NB4 (cell line): ENCODE measurements around the gene LRRC17.

Experiments
- DNase-seq: peaks from one replicate; pipeline ENCODE4 v3.0.0; 2010; ENCODE audit warnings: low read depth
- H3K4me3 ChIP-seq: one replicate; pipeline ENCODE4 v1.5.1; 2011; ENCODE audit warnings: mild to moderate bottlenecking, low read depth, low read length, moderate library complexity
- MYC ChIP-seq: IDR thresholded peaks from 2 replicates; pipeline ENCODE4 v1.6.1; 2011; ENCODE audit warnings: low read depth, low read length
- POLR2A ChIP-seq: IDR thresholded peaks from 2 replicates; pipeline ENCODE4 v1.6.1; 2011; ENCODE audit warnings: mild to moderate bottlenecking; ENCODE audit not compliant: insufficient read length; ENCODE audit errors: extremely low read depth
- TF ChIP-seq, protein P1 (sequence below): IDR thresholded peaks from 2 replicates; pipeline ENCODE4 v1.6.1; 2011; ENCODE audit warnings: low read depth, low read length
- TF ChIP-seq, protein P2 (sequence below): IDR thresholded peaks from one replicate; pipeline ENCODE4 v1.5.1; 2012; ENCODE audit warnings: low read depth, low read length

Gene LRRC17

DNA sequence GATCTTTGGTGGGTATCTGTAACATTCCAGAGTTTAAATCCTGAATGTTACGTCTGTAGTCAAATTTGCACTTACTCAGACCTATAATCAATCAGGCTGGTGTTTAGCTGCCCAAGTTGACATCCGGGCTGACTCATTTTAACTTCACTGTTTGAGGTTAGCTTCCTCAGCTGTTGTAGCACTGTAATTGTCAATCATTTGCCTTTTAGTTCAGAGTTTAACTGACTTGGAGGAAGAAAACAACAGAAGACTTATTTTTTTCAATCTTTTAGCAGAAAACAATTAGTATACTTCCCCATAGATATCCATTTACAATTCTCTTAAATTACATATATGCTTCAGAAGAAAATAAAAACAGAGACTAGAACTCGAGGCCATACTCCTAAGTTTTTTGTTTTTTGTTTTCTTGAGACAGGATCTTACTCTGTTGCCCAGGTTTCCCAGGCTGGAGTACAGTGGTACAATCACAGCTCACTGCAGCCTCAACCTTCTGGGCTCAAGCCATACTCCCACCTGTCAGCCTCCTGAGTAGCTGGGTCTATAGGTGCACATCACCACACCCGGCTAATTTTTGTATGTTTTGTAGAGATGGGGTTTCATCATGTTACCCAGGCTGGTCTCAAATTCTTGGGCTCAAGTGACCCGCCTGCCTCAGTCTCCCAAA lies 38.5 kb upstream of the LRRC17 start:
- DNase-seq: peak; percentile 71
- TF ChIP-seq POLR2A (no peak), MYC (no peak)
- TF ChIP-seq, protein P1, sequence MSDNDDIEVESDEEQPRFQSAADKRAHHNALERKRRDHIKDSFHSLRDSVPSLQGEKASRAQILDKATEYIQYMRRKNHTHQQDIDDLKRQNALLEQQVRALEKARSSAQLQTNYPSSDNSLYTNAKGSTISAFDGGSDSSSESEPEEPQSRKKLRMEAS: no peak
- TF ChIP-seq, protein P2, sequence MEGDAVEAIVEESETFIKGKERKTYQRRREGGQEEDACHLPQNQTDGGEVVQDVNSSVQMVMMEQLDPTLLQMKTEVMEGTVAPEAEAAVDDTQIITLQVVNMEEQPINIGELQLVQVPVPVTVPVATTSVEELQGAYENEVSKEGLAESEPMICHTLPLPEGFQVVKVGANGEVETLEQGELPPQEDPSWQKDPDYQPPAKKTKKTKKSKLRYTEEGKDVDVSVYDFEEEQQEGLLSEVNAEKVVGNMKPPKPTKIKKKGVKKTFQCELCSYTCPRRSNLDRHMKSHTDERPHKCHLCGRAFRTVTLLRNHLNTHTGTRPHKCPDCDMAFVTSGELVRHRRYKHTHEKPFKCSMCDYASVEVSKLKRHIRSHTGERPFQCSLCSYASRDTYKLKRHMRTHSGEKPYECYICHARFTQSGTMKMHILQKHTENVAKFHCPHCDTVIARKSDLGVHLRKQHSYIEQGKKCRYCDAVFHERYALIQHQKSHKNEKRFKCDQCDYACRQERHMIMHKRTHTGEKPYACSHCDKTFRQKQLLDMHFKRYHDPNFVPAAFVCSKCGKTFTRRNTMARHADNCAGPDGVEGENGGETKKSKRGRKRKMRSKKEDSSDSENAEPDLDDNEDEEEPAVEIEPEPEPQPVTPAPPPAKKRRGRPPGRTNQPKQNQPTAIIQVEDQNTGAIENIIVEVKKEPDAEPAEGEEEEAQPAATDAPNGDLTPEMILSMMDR: no peak
- H3K4me3 ChIP-seq: no peak overlapping the region

DNA sequence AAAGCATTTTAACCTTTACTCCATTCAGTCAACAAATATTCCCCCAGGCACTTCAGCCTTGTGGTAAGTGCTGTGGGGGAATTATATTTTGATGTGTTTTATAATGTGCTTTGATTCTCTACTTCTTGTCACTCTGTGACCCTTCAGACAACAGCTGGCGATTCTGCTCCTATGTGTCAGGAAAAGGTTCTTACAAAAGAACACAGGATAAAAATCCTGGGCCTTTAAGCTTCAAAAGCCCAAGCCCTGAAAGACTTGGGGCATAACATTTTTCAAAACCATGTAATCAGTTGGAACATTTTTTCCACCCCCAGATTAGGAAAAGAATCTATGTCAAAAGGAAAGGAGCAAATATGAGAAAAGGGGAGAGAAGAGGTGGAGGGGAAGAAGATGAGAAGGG lies 37.8 kb upstream of the LRRC17 start:
- TF ChIP-seq, protein P2: no peak
- TF ChIP-seq, protein P1: no peak
- TF ChIP-seq MYC (no peak), POLR2A (no peak)
- no peak overlapping the region for H3K4me3 ChIP-seq
- no peak for DNase-seq

DNA sequence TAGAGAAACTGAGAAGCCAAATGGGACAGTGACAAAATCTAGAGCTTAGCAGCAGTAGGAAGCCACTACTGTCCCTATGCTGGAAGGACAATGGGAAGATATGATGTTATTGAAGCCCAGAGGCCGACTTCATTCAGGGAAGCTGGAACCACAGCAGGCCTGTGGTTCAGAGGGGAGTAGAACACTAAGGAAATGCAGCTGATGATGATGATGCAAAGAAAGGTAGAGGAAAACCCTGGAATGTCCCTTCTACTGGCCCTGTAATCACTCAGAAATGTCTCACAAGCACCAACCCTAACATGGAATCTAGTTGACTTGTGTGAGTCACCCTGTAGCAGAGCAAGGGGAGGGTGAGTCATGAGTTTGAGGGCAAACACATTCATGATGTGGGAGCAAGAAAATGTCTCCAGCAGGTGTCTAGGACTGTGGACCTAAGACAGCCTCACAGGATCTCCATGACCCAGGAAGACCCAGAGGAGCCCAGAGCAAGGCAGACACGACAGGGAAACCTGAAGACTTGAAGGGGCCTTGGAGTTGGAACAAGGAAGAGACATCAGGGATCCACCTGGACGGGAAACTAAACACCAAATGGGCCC lies 37.0 kb upstream of the LRRC17 start:
- no peak overlapping the region for H3K4me3 ChIP-seq
- TF ChIP-seq, protein P1: peak; percentile 31; the same call in 1 of the 2 replicates
- no peak for TF ChIP-seq MYC
- TF ChIP-seq, protein P2: no peak
- DNase-seq: peak; percentile 76

DNA sequence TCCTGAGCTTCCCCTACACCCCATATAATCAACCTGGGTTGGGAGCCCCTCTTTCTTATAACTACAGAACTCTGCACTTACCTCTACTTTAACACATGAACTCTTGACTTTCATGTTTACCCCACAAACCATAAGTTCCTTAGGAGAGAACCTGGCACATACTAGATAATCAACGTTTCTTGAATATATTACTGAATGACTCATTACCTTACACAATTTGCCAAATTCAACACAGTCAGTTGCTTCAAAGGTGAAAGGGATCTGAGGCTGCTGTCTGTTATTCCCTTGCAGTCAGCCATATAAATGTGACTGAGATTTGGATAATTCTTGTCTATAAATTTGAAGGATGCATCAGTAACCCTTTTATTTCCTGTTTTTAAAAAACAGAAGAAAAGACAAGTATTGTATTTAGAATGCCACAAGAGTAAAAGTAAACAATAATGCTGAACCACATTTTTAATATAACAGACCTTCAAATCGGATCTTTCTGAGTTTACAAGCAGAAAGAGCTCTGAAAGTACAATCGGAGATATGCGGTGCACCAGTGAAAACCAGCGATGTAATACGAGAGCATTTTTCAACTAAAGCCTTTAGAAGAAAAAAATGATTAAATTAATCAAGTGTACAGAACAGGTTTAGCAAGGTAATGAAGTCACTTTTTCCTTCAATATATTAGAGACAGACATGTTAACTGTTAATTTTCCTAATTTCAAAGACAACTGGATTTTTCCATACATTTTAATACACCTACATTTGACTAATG lies 29.5 kb upstream of the LRRC17 start:
- TF ChIP-seq, protein P2: no peak
- TF ChIP-seq MYC (no peak), POLR2A (no peak)
- TF ChIP-seq, protein P1: no peak
- peak; percentile 71 for DNase-seq
- no peak overlapping the region for H3K4me3 ChIP-seq

DNA sequence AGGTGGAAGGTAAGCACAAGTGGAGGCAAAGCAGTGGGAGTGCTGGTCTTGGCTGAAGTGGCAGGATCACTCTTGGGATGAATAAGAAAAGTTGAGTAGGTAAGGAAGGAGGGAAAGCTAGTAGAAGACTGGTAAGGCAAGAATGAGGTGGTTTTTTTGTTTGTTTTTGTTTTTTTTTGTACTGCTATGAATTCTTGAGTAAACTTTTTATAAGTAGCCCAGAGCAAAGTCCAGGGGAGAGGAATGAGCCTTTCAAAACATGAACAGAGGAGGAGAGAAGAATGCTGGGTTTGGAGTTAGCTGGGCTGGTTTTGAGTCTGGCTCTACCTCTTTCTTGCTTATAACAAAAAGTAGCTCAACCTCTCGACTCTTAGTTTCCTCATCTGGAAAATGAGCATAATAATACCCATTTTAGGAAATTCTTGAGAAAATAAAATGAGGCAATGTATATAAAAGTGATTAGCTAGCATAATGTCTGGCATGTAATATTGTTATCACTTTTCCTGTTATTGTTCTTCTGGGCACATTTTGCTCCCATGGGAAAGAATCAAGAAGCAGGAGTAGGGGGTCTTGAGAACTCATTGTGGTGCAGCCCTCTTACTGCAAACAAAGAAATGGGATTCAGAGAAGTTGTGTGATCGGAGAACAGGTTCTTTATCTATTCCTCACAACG lies 24.1 kb upstream of the LRRC17 start:
- DNase-seq: no peak
- TF ChIP-seq MYC (no peak), POLR2A (no peak)
- TF ChIP-seq, protein P2: no peak
- TF ChIP-seq, protein P1: no peak
- no peak overlapping the region for H3K4me3 ChIP-seq
